Skeletal muscle tissue (tissue), 4 donors: ENCODE results near the gene NKD2. TPM values are rescaled to one million over a fixed set of nuclear protein-coding genes. Genes with fewer than 3 reads are reported as not detected.

Source experiments
- H3K27ac ChIP-seq: one replicate; pipeline ENCODE4 v1.7.0; 2013; ENCODE audit warnings: mild to moderate bottlenecking, low read depth, low read length, inconsistent platforms
- H3K27me3 ChIP-seq, 3 donors: one replicate each; pipeline ENCODE4 v1.7.0; 2013; ENCODE audit warnings: low read length in 3 of 3; ENCODE audit not compliant: control insufficient read depth in 3 of 3, insufficient read depth in 3 of 3
- H3K36me3 ChIP-seq, 3 donors: one replicate each; pipeline ENCODE4 v1.7.0; 2013; ENCODE audit warnings: low read length in 3 of 3; ENCODE audit not compliant: control insufficient read depth in 3 of 3, insufficient read depth in 3 of 3
- H3K4me1 ChIP-seq, 3 donors: one replicate each; pipeline ENCODE4 v1.7.0; 2013; ENCODE audit warnings: low read length in 3 of 3, mild to moderate bottlenecking in 3 of 3; ENCODE audit not compliant: control insufficient read depth in 3 of 3, insufficient read depth in 3 of 3
- H3K4me3 ChIP-seq, 3 donors: one replicate each; pipeline ENCODE4 v1.7.0; 2013; ENCODE audit warnings: low read length in 3 of 3
- H3K9ac ChIP-seq, 3 donors: one replicate each; pipeline ENCODE4 v1.7.0; 2013; ENCODE audit warnings: low read length in 3 of 3, mild to moderate bottlenecking in 3 of 3, moderate library complexity in 2 of 3, low read depth in 1 of 3
- H3K9me3 ChIP-seq, 3 donors: one replicate each; pipeline ENCODE4 v1.7.0; 2013; ENCODE audit warnings: low read length in 3 of 3; ENCODE audit not compliant: control insufficient read depth in 3 of 3
- total RNA-seq: library from RNA; depleted of rRNA; stranded (reverse); fragments of >200 nt; gene quantifications from one replicate; pipeline ENCODE4 v1.2.3, GENCODE V29; 2014
- donor health status: Osteomylitis.

The NKD2 gene
- total RNA-seq, 1 donor from 2014 or later, result 1.6 TPM

- no peaks in the 10 kb centered on the region for H3K9me3 ChIP-seq
- no peak overlapping the region for H3K27ac ChIP-seq
- H3K27me3 ChIP-seq, result peaks cover 0 to 12% (median 6%) of the 10 kb centered on the region in 3 donors
- H3K4me3 ChIP-seq, result no peak overlapping the region
- peaks cover 0 to 11% (median 0%) of the 10 kb centered on the region in 3 donors for H3K4me1 ChIP-seq
- H3K9ac ChIP-seq, result no peak overlapping the region
- peaks cover 17 to 29% (median 18%) of the 10 kb centered on the region in 3 donors for H3K36me3 ChIP-seq
Measured at GRCh38 chr5:1054799-1055775, 46.5 kb downstream of the NKD2 start.

- H3K27ac ChIP-seq, result no peak overlapping the region
- H3K4me1 ChIP-seq, result peaks cover 0 to 11% (median 0%) of the 10 kb centered on the region in 3 donors
- peaks cover 0 to 8% (median 6%) of the 10 kb centered on the region in 3 donors for H3K27me3 ChIP-seq
- H3K9ac ChIP-seq, result no peak overlapping the region
- H3K4me3 ChIP-seq, result no peak overlapping the region
- no peaks in the 10 kb centered on the region for H3K9me3 ChIP-seq
- H3K36me3 ChIP-seq, result peaks cover 18 to 29% (median 18%) of the 10 kb centered on the region in 3 donors
Measured at GRCh38 chr5:1055896-1056610, 47.5 kb downstream of the NKD2 start.

- Histone ChIP-seq H3K36me3 (peaks cover 16 to 24% (median 18%) of the 10 kb centered on the region in 3 donors), H3K9me3 (no peaks in the 10 kb centered on the region)
Measured at GRCh38 chr5:1056611-1057484, 48.2 kb downstream of the NKD2 start.

GRCh38 chr5:1057485-1058082, 49.0 kb downstream of the NKD2 start:
- Histone ChIP-seq H3K9ac (no peak overlapping the region), H3K9me3 (no peaks in the 10 kb centered on the region), H3K4me3 (no peak overlapping the region), H3K4me1 (peaks cover 0 to 11% (median 0%) of the 10 kb centered on the region in 3 donors), H3K36me3 (peaks cover 14 to 22% (median 18%) of the 10 kb centered on the region in 3 donors), H3K27me3 (peaks cover 0 to 6% (median 4%) of the 10 kb centered on the region in 3 donors), H3K27ac (no peak overlapping the region)

More at GRCh38 chr5:1056611-1057484, 48.2 kb downstream of the NKD2 start:
- Histone ChIP-seq H3K27me3 (peaks cover 0 to 8% (median 6%) of the 10 kb centered on the region in 3 donors), H3K27ac (no peak overlapping the region), H3K4me1 (peaks cover 0 to 11% (median 0%) of the 10 kb centered on the region in 3 donors), H3K9ac (no peak overlapping the region), H3K4me3 (no peak overlapping the region)

- H3K9ac ChIP-seq, result no peak overlapping the region
- no peak overlapping the region for H3K27ac ChIP-seq
- no peaks in the 10 kb centered on the region for H3K9me3 ChIP-seq
- no peak overlapping the region for H3K4me3 ChIP-seq
- no peaks in the 10 kb centered on the region for H3K27me3 ChIP-seq
- H3K4me1 ChIP-seq, result peaks cover 0 to 7% (median 0%) of the 10 kb centered on the region in 3 donors
- peaks cover 9 to 27% (median 21%) of the 10 kb centered on the region in 3 donors for H3K36me3 ChIP-seq
Measured at GRCh38 chr5:1058083-1058945, 49.7 kb downstream of the NKD2 start.

GRCh38 chr5:1058988-1059883, 50.6 kb downstream of the NKD2 start:
- Histone ChIP-seq H3K4me1 (no peaks in the 10 kb centered on the region), H3K4me3 (no peak overlapping the region), H3K36me3 (peaks cover 9 to 31% (median 21%) of the 10 kb centered on the region in 3 donors), H3K9ac (no peak overlapping the region), H3K9me3 (no peaks in the 10 kb centered on the region), H3K27ac (no peak overlapping the region), H3K27me3 (no peaks in the 10 kb centered on the region)

GRCh38 chr5:1059884-1060263, 51.3 kb downstream of the NKD2 start:
- H3K4me3 ChIP-seq, result no peak overlapping the region
- no peaks in the 10 kb centered on the region for H3K27me3 ChIP-seq
- no peaks in the 10 kb centered on the region for H3K4me1 ChIP-seq
- H3K36me3 ChIP-seq, result peaks cover 9 to 31% (median 17%) of the 10 kb centered on the region in 3 donors
- H3K9me3 ChIP-seq, result no peaks in the 10 kb centered on the region
- no peak overlapping the region for H3K27ac ChIP-seq
- no peak overlapping the region for H3K9ac ChIP-seq

GRCh38 chr5:1060535-1060981, 52.0 kb downstream of the NKD2 start:
- H3K4me1 ChIP-seq, result no peaks in the 10 kb centered on the region
- no peak overlapping the region for H3K9ac ChIP-seq
- no peak overlapping the region for H3K4me3 ChIP-seq
- H3K9me3 ChIP-seq, result no peaks in the 10 kb centered on the region
- peaks cover 4 to 32% (median 14%) of the 10 kb centered on the region in 3 donors for H3K36me3 ChIP-seq
- no peaks in the 10 kb centered on the region for H3K27me3 ChIP-seq
- H3K27ac ChIP-seq, result no peak overlapping the region
